H9 (cell line): ENCODE data around the gene MAGEB17. TPM values are rescaled to one million over a fixed set of nuclear protein-coding genes. Genes with fewer than 3 reads are reported as not detected.

Source experiments
- DNase-seq: peaks from one replicate; pipeline ENCODE4 v3.0.0-alpha.2; 2017
- H2AFZ ChIP-seq: one replicate; pipeline ENCODE4 v1.6.1; 2013; ENCODE audit warnings: mild to moderate bottlenecking, low read length, control low read depth, moderate library complexity
- H2AK5ac ChIP-seq: 2 replicates; pipeline ENCODE4 v1.6.1; 2013; ENCODE audit warnings: low read length, control low read depth, mixed read lengths; ENCODE audit not compliant: insufficient read length
- H2BK120ac ChIP-seq: one replicate; pipeline ENCODE4 v1.6.1; 2013; ENCODE audit warnings: low read depth, mild to moderate bottlenecking, low read length, control low read depth, inconsistent platforms; ENCODE audit not compliant: poor library complexity, severe bottlenecking
- H2BK12ac ChIP-seq: 2 replicates; pipeline ENCODE4 v1.6.1; 2013; ENCODE audit warnings: low read length, control low read depth, mixed read lengths, low read depth; ENCODE audit not compliant: insufficient read length
- H2BK15ac ChIP-seq: 2 replicates; pipeline ENCODE4 v1.6.1; 2013; ENCODE audit warnings: low read depth, low read length, control low read depth
- H2BK20ac ChIP-seq: one replicate; pipeline ENCODE4 v1.6.1; 2013; ENCODE audit warnings: low read depth, mild to moderate bottlenecking, low read length, control low read depth, inconsistent platforms; ENCODE audit not compliant: poor library complexity, severe bottlenecking
- H2BK5ac ChIP-seq: 2 replicates; pipeline ENCODE4 v1.6.1; 2013; ENCODE audit warnings: low read length, control low read depth, mixed read lengths; ENCODE audit not compliant: insufficient read length
- H3K14ac ChIP-seq: 2 replicates; pipeline ENCODE4 v1.6.1; 2013; ENCODE audit warnings: low read length, control low read depth; ENCODE audit not compliant: insufficient read depth
- H3K18ac ChIP-seq: 2 replicates; pipeline ENCODE4 v1.6.1; 2013; ENCODE audit warnings: low read depth, mild to moderate bottlenecking, mixed read lengths, low read length, control low read depth; ENCODE audit not compliant: insufficient read length
- H3K23ac ChIP-seq: 2 replicates; pipeline ENCODE4 v1.6.1; 2013; ENCODE audit warnings: low read length, control low read depth, mixed read lengths, low read depth; ENCODE audit not compliant: insufficient read length
- H3K23me2 ChIP-seq: 2 replicates; pipeline ENCODE4 v1.6.1; 2013; ENCODE audit warnings: low read depth, mild to moderate bottlenecking, mixed read lengths, low read length, control low read depth; ENCODE audit not compliant: insufficient read length, poor library complexity, severe bottlenecking
- H3K27ac ChIP-seq: 2 replicates; pipeline ENCODE4 v1.5.1; 2013; ENCODE audit warnings: low read length, control low read depth, mixed read lengths, low read depth; ENCODE audit not compliant: insufficient read length
- H3K27me3 ChIP-seq: 2 replicates; pipeline ENCODE4 v1.6.1; 2013; ENCODE audit warnings: low read length, control low read depth, inconsistent platforms; ENCODE audit not compliant: insufficient read depth
- H3K4ac ChIP-seq: 2 replicates; pipeline ENCODE4 v1.6.1; 2013; ENCODE audit warnings: low read depth, mild to moderate bottlenecking, control low read depth, inconsistent platforms, low read length, moderate library complexity
- H3K4me1 ChIP-seq: 2 replicates; pipeline ENCODE4 v1.6.1; 2013; ENCODE audit warnings: low read length, control low read depth, inconsistent platforms; ENCODE audit not compliant: insufficient read depth
- H3K4me2 ChIP-seq: 2 replicates; pipeline ENCODE4 v1.6.1; 2013; ENCODE audit warnings: low read length, control low read depth, mixed read lengths; ENCODE audit not compliant: insufficient read length, insufficient read depth
- H3K56ac ChIP-seq: 2 replicates; pipeline ENCODE4 v1.6.1; 2013; ENCODE audit warnings: low read depth, mild to moderate bottlenecking, mixed read lengths, low read length, control low read depth; ENCODE audit not compliant: insufficient read length
- H3K79me1 ChIP-seq: 2 replicates; pipeline ENCODE4 v1.6.1; 2013; ENCODE audit warnings: low read depth, mild to moderate bottlenecking, moderate library complexity, low read length, control low read depth, inconsistent platforms; ENCODE audit not compliant: insufficient read depth, poor library complexity, severe bottlenecking
- H3K79me2 ChIP-seq: 2 replicates; pipeline ENCODE4 v1.6.1; 2013; ENCODE audit warnings: low read length, control low read depth, inconsistent platforms; ENCODE audit not compliant: insufficient read depth
- H3K9ac ChIP-seq: 2 replicates; pipeline ENCODE4 v1.6.1; 2013; ENCODE audit warnings: low read length, control low read depth, mixed read lengths; ENCODE audit not compliant: insufficient read length; ENCODE audit errors: extremely low read depth
- H3K9me3 ChIP-seq: one replicate; pipeline ENCODE4 v1.6.1; 2013; ENCODE audit warnings: low read depth, low read length, inconsistent platforms; ENCODE audit not compliant: control insufficient read depth
- H3T11ph ChIP-seq: one replicate; pipeline ENCODE4 v1.6.1; 2013; ENCODE audit warnings: mild to moderate bottlenecking, low read length, control low read depth, inconsistent platforms
- H4K20me1 ChIP-seq: one replicate; pipeline ENCODE4 v1.6.1; 2013; ENCODE audit not compliant: control insufficient read depth, insufficient read length, insufficient read depth
- H4K5ac ChIP-seq: 2 replicates; pipeline ENCODE4 v1.6.1; 2013; ENCODE audit warnings: low read depth, mild to moderate bottlenecking, mixed read lengths, low read length, control low read depth; ENCODE audit not compliant: insufficient read length
- H4K8ac ChIP-seq: replicated peaks from 2 replicates; pipeline ENCODE4 v1.6.1; 2013; ENCODE audit warnings: low read length, control low read depth, mixed read lengths, low read depth; ENCODE audit not compliant: insufficient read length
- H4K91ac ChIP-seq: 2 replicates; pipeline ENCODE4 v1.6.1; 2013; ENCODE audit warnings: low read depth, mild to moderate bottlenecking, moderate library complexity, mixed read lengths, low read length, control low read depth; ENCODE audit not compliant: insufficient read length
- H3K27ac Mint-ChIP-seq, 3 experiments: 2 replicates in 2 of 3; 3 replicates in 1 of 3; pipeline ENCODE4 v1.8.0; 2020 to 2021; ENCODE audit warnings: mixed read lengths in 3 of 3, mild to moderate bottlenecking in 1 of 3, moderate library complexity in 1 of 3
- H3K27me3 Mint-ChIP-seq: 2 replicates; pipeline ENCODE4 v1.8.0; 2021; ENCODE audit warnings: low read depth, mild to moderate bottlenecking, moderate library complexity, mixed read lengths
- H3K36me3 Mint-ChIP-seq, 3 experiments: 2 replicates in 2 of 3; 3 replicates in 1 of 3; pipeline ENCODE4 v1.8.0; 2020 to 2021; ENCODE audit warnings: low read depth in 3 of 3, mixed read lengths in 3 of 3; ENCODE audit not compliant: insufficient read depth in 1 of 3
- H3K4me1 Mint-ChIP-seq, 2 experiments: 2 replicates each; pipeline ENCODE4 v1.8.0; 2020; ENCODE audit warnings: mixed read lengths in 2 of 2
- H3K4me3 Mint-ChIP-seq, 2 experiments: 2 replicates in 1 of 2; 3 replicates in 1 of 2; pipeline ENCODE4 v1.8.0; 2020 to 2021; ENCODE audit warnings: mild to moderate bottlenecking in 2 of 2, mixed read lengths in 2 of 2, moderate library complexity in 1 of 2
- H3K9me3 Mint-ChIP-seq, 2 experiments: 2 replicates in 1 of 2; 3 replicates in 1 of 2; pipeline ENCODE4 v1.8.0; 2020; ENCODE audit warnings: mild to moderate bottlenecking in 2 of 2, mixed read lengths in 2 of 2, moderate library complexity in 1 of 2
- CTCF ChIP-seq: fragments of 200-600 bp; sonication (generic); conservative IDR thresholded peaks from 3 replicates; pipeline ENCODE4 v1.8.0; 2021; ENCODE audit warnings: antibody characterized with exemption, mild to moderate bottlenecking
- total RNA-seq: library from RNA; stranded (reverse); gene quantifications from 2 replicates; pipeline ENCODE4 v1.2.1, GENCODE V29; 2021

Gene MAGEB17
- total RNA-seq, 1 experiment from 2014 or later = 0.74 TPM

DNA sequence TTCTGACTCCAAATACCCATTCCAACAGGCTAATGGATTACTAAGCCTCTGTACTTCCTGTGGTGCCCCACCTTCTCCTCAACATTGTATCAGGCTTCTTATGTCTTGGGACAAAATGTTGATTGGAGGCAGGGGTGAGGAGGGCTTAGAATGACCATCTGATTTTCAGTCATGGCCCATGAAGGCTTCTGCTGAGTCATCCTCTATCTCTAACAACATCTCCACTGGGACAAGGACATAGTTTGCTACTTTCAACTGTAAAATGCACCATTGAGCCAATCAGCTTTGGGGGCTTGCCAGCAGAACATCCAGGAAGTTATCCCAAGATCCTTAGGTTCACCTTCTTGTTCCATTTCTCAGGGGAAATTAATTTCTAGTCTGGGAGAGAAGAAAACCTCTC, 29.5 kb downstream of the MAGEB17 start:
- Histone ChIP-seq H3K27me3 (no peaks in the 10 kb centered on the region), H3K9me3 (no peaks in the 10 kb centered on the region), H3K9ac (no peak overlapping the region), H3K4ac (no peak overlapping the region), H4K20me1 (no peaks in the 10 kb centered on the region), H2BK5ac (no peak overlapping the region), H3K18ac (no peak overlapping the region), H3K4me1 (peaks cover 5% of the 10 kb centered on the region; the same call in 1 of the 2 replicates), H3K14ac (no peak overlapping the region), H2BK15ac (no peak overlapping the region), H2AK5ac (no peak overlapping the region), H2BK20ac (no peak overlapping the region), H4K8ac (no peak overlapping the region), H3K27ac (no peak overlapping the region), H4K5ac (no peak overlapping the region), H3K23ac (no peak overlapping the region), H3K23me2 (no peaks in the 10 kb centered on the region), H3K79me2 (no peaks in the 10 kb centered on the region), H3K4me2 (no peak overlapping the region), H2AFZ (no peak overlapping the region), H2BK12ac (no peak overlapping the region), H4K91ac (no peak overlapping the region), H3T11ph (no peak overlapping the region), H3K79me1 (no peaks in the 10 kb centered on the region), H3K56ac (no peak overlapping the region), H2BK120ac (no peak overlapping the region)
- no peak for DNase-seq
- H3K36me3 Mint-ChIP-seq = peaks cover 4 to 8% (median 4%) of the 10 kb centered on the region in 3 experiments; a peak in 5 of 7 replicates
- H3K4me3 Mint-ChIP-seq = no peak overlapping the region
- H3K9me3 Mint-ChIP-seq = no peaks in the 10 kb centered on the region; a peak in 1 of 5 replicates
- H3K4me1 Mint-ChIP-seq = peaks cover 27 to 50% of the 10 kb centered on the region in 2 experiments
- peak overlapping the region in 1 of 3 experiments; percentile 20; a peak in 1 of 7 replicates for H3K27ac Mint-ChIP-seq
- no peak for TF ChIP-seq CTCF
- H3K27me3 Mint-ChIP-seq = no peaks in the 10 kb centered on the region; the same call in 1 of the 2 replicates
